Parathyroid adenoma (tissue), 2 donors: ENCODE results near the gene TRPC4.
"Not testable (repeated sequence)": the region's sequence is repeated elsewhere in the genome, so short reads cannot be mapped to it uniquely, and the experiment has no call there.

Experiments
- H2AFZ ChIP-seq: fragments of 300-600 bp; sonication (generic); one replicate; pipeline ENCODE4 v1.7.0; 2017; ENCODE audit warnings: antibody characterized with exemption, mild to moderate bottlenecking
- H3K27ac ChIP-seq: fragments of 300-600 bp; sonication (generic); one replicate; pipeline ENCODE4 v1.7.0; 2017
- H3K27me3 ChIP-seq: fragments of 300-600 bp; sonication (generic); one replicate; pipeline ENCODE4 v1.7.0; 2017; ENCODE audit warnings: low read length; ENCODE audit not compliant: control insufficient read depth, insufficient read depth
- H3K36me3 ChIP-seq: fragments of 300-600 bp; sonication (generic); one replicate; pipeline ENCODE4 v1.7.0; 2017; ENCODE audit warnings: low read length; ENCODE audit not compliant: control insufficient read depth, insufficient read depth
- H3K4me1 ChIP-seq: fragments of 300-600 bp; sonication (generic); one replicate; pipeline ENCODE4 v1.7.0; 2017; ENCODE audit warnings: control low read depth
- H3K4me2 ChIP-seq: fragments of 300-600 bp; sonication (generic); one replicate; pipeline ENCODE4 v1.7.0; 2017; ENCODE audit warnings: low read length
- H3K4me3 ChIP-seq: fragments of 300-600 bp; sonication (generic); one replicate; pipeline ENCODE4 v1.7.0; 2017; ENCODE audit warnings: low read depth, low read length
- H3K79me2 ChIP-seq: fragments of 300-600 bp; sonication (generic); one replicate; pipeline ENCODE4 v1.7.0; 2017; ENCODE audit warnings: control low read depth
- H3K9ac ChIP-seq: fragments of 300-600 bp; sonication (generic); one replicate; pipeline ENCODE4 v1.7.0; 2017; ENCODE audit warnings: mild to moderate bottlenecking
- H3K9me3 ChIP-seq: fragments of 300-600 bp; sonication (generic); one replicate; pipeline ENCODE4 v1.7.0; 2017; ENCODE audit warnings: low read length; ENCODE audit not compliant: control insufficient read depth
- CTCF ChIP-seq: fragments of 300-600 bp; sonication (generic); IDR thresholded peaks from one replicate; pipeline ENCODE4 v1.7.0; 2017; ENCODE audit warnings: antibody characterized with exemption, mild to moderate bottlenecking
- donor health status: primary hyperparathyroidism.

TRPC4 gene

GRCh38 chr13:37594550-37594949 lies 275.0 kb downstream of the TRPC4 start:
- Histone ChIP-seq H3K27me3 (no peaks in the 10 kb centered on the region), H3K4me1 (no peaks in the 10 kb centered on the region), H3K27ac (no peak overlapping the region), H3K9ac (no peak overlapping the region), H3K9me3 (no peaks in the 10 kb centered on the region), H3K4me2 (no peak overlapping the region), H3K36me3 (no peaks in the 10 kb centered on the region), H3K79me2 (no peaks in the 10 kb centered on the region), H2AFZ (no peak overlapping the region), H3K4me3 (no peak overlapping the region)
- no peak for TF ChIP-seq CTCF

- H2AFZ ChIP-seq, H3K36me3 ChIP-seq, H3K4me1 ChIP-seq, H3K9ac ChIP-seq, H3K4me3 ChIP-seq, H3K4me2 ChIP-seq, H3K9me3 ChIP-seq, H3K27ac ChIP-seq, H3K79me2 ChIP-seq, H3K27me3 ChIP-seq: not testable (repeated sequence)
These were observed 280.2 kb downstream of the TRPC4 start for GRCh38 chr13:37589381-37589780.

GRCh38 chr13:37587236-37587635 lies 282.3 kb downstream of the TRPC4 start:
- Histone ChIP-seq H3K27me3 (no peaks in the 10 kb centered on the region), H3K4me1 (no peaks in the 10 kb centered on the region), H3K4me3 (no peak overlapping the region), H3K79me2 (no peaks in the 10 kb centered on the region), H3K9ac (no peak overlapping the region), H2AFZ (no peak overlapping the region), H3K36me3 (no peaks in the 10 kb centered on the region), H3K27ac (no peak overlapping the region), H3K9me3 (no peaks in the 10 kb centered on the region), H3K4me2 (no peak overlapping the region)
- TF ChIP-seq CTCF: no peak
